Brain microvascular endothelial cell (primary cell): ENCODE results near the gene TMEM144.

ENCODE experiments used
- DNase-seq: peaks from one replicate; pipeline ENCODE4 v3.0.0-alpha.2; 2020
- H3K27ac ChIP-seq: fragments of 250-450 bp; sonication (Bioruptor Pico); 2 replicates; pipeline ENCODE4 v1.5.1; 2020; ENCODE audit warnings: mild to moderate bottlenecking, moderate library complexity
- H3K27me3 ChIP-seq: fragments of 250-450 bp; sonication (Bioruptor Pico); replicated peaks from 2 replicates; pipeline ENCODE4 v1.5.1; 2020; ENCODE audit warnings: mild to moderate bottlenecking
- H3K36me3 ChIP-seq: fragments of 250-450 bp; sonication (Bioruptor Pico); replicated peaks from 2 replicates; pipeline ENCODE4 v1.5.1; 2020; ENCODE audit warnings: mild to moderate bottlenecking
- H3K4me3 ChIP-seq: 2 replicates; pipeline ENCODE4 v1.5.1; 2011; ENCODE audit warnings: low read depth, mild to moderate bottlenecking, control low read depth, low read length, moderate library complexity
- CTCF ChIP-seq: IDR thresholded peaks from 2 replicates; pipeline ENCODE4 v1.5.1; 2011; ENCODE audit warnings: low read depth, mild to moderate bottlenecking, moderate library complexity, low read length, control low read depth, inconsistent platforms; ENCODE audit errors: missing control alignments
- in situ Hi-C: cut with HindIII; loops from 2 replicates; pipeline ENCODE4 v1.10.0; 2017; ENCODE audit warnings: low sequenced_read_pairs, low pct_ligation_motif_present

TMEM144 gene

GRCh38 chr4:158195297-158195696, 15.0 kb upstream of the TMEM144 start:
- in situ Hi-C loops = no loop called here
- Histone ChIP-seq H3K27me3 (no peaks in the 10 kb centered on the region), H3K4me3 (no peak overlapping the region), H3K36me3 (no peaks in the 10 kb centered on the region), H3K27ac (no peak overlapping the region)
- no peak for DNase-seq
- no peak for TF ChIP-seq CTCF

GRCh38 chr4:158197194-158197776, 13.0 kb upstream of the TMEM144 start:
- no peak overlapping the region for H3K27ac ChIP-seq
- no peak for DNase-seq
- TF ChIP-seq CTCF = no peak
- no peak overlapping the region for H3K4me3 ChIP-seq
- H3K27me3 ChIP-seq = no peaks in the 10 kb centered on the region
- in situ Hi-C loops = no loop called here
- H3K36me3 ChIP-seq = no peaks in the 10 kb centered on the region

- DNase-seq = no peak
- Histone ChIP-seq H3K4me3 (no peak overlapping the region), H3K36me3 (no peaks in the 10 kb centered on the region), H3K27me3 (no peaks in the 10 kb centered on the region), H3K27ac (no peak overlapping the region)
- TF ChIP-seq CTCF = no peak
- in situ Hi-C loops = no loop called here
Observed at GRCh38 chr4:158200214-158200613, 10.1 kb upstream of the TMEM144 start.

- in situ Hi-C loops = no loop called here
- no peak for TF ChIP-seq CTCF
- no peak overlapping the region for H3K27ac ChIP-seq
- H3K4me3 ChIP-seq = no peak overlapping the region
- no peaks in the 10 kb centered on the region for H3K27me3 ChIP-seq
- DNase-seq = no peak
- no peaks in the 10 kb centered on the region for H3K36me3 ChIP-seq
Observed at GRCh38 chr4:158201322-158201721, 9.0 kb upstream of the TMEM144 start.

- in situ Hi-C loops = no loop called here
- no peak for TF ChIP-seq CTCF
Observed at GRCh38 chr4:158201876-158202275, 8.4 kb upstream of the TMEM144 start.

GRCh38 chr4:158202481-158202880, 7.8 kb upstream of the TMEM144 start:
- TF ChIP-seq CTCF = no peak
- in situ Hi-C loops = no loop called here
- no peak for DNase-seq
- Histone ChIP-seq H3K27me3 (no peaks in the 10 kb centered on the region), H3K36me3 (no peaks in the 10 kb centered on the region), H3K4me3 (no peak overlapping the region), H3K27ac (no peak overlapping the region)

More at GRCh38 chr4:158201876-158202275, 8.4 kb upstream of the TMEM144 start:
- Histone ChIP-seq H3K27me3 (no peaks in the 10 kb centered on the region), H3K27ac (no peak overlapping the region), H3K36me3 (no peaks in the 10 kb centered on the region), H3K4me3 (no peak overlapping the region)
- DNase-seq = no peak
